Smooth muscle cell (in vitro differentiated cells): ENCODE data around the gene KMT2A. TPM values are rescaled to one million over a fixed set of nuclear protein-coding genes. Genes with fewer than 3 reads are reported as not detected.
"Not testable (repeated sequence)": the region's sequence is repeated elsewhere in the genome, so short reads cannot be mapped to it uniquely, and the experiment has no call there.

Source experiments
- DNase-seq: peaks from one replicate; lab custom pipeline; 2025; ENCODE audit not compliant: unreplicated experiment; lab: John Stamatoyannopoulos, UW
- H2AFZ ChIP-seq: fragments of 200-600 bp; sonication (generic); 2 replicates; pipeline ENCODE4 v1.6.0; 2016; ENCODE audit warnings: antibody characterized with exemption, low read depth, mild to moderate bottlenecking
- H3F3A ChIP-seq: fragments of 200-600 bp; sonication (generic); 2 replicates; pipeline ENCODE4 v1.6.0; 2017; ENCODE audit warnings: antibody characterized with exemption, low read depth
- H3K27ac ChIP-seq: fragments of 200-600 bp; sonication (generic); 2 replicates; pipeline ENCODE4 v1.5.1; 2016; ENCODE audit warnings: low read depth, mild to moderate bottlenecking
- H3K27me3 ChIP-seq: fragments of 200-600 bp; sonication (generic); 2 replicates; pipeline ENCODE4 v1.6.1; 2016; ENCODE audit warnings: low read depth, mild to moderate bottlenecking
- H3K36me3 ChIP-seq: fragments of 200-600 bp; sonication (generic); 2 replicates; pipeline ENCODE4 v1.5.1; 2016; ENCODE audit warnings: low read depth
- H3K4me1 ChIP-seq: fragments of 200-600 bp; sonication (generic); 2 replicates; pipeline ENCODE4 v1.5.1; 2016; ENCODE audit warnings: low read depth
- H3K4me2 ChIP-seq: fragments of 200-600 bp; sonication (generic); 2 replicates; pipeline ENCODE4 v1.6.0; 2016; ENCODE audit warnings: mild to moderate bottlenecking
- H3K4me3 ChIP-seq: fragments of 200-600 bp; sonication (generic); 2 replicates; pipeline ENCODE4 v1.5.1; 2016; ENCODE audit warnings: mild to moderate bottlenecking
- H3K79me2 ChIP-seq: fragments of 200-600 bp; sonication (generic); 2 replicates; pipeline ENCODE4 v1.6.0; 2016; ENCODE audit warnings: low read depth, mild to moderate bottlenecking
- H3K9ac ChIP-seq: fragments of 200-600 bp; sonication (generic); 2 replicates; pipeline ENCODE4 v1.6.0; 2016; ENCODE audit warnings: low read depth
- H3K9me3 ChIP-seq: fragments of 200-600 bp; sonication (generic); replicated peaks from 2 replicates; pipeline ENCODE4 v1.5.1; 2016; ENCODE audit warnings: low read depth
- H4K20me1 ChIP-seq: fragments of 200-600 bp; sonication (generic); 2 replicates; pipeline ENCODE4 v1.6.0; 2016; ENCODE audit warnings: low read depth
- CTCF ChIP-seq: fragments of 200-600 bp; sonication (generic); IDR thresholded peaks from 2 replicates; pipeline ENCODE4 v1.5.1; 2017; ENCODE audit warnings: borderline replicate concordance, mild to moderate bottlenecking, antibody characterized with exemption; ENCODE audit not compliant: insufficient read depth, poor library complexity, severe bottlenecking
- WGBS: methylation state at CpG from one replicate; pipeline ENCODE4 v1.1.7; 2016; ENCODE audit warnings: low lambda C conversion rate; 5-methylcytosine and 5-hydroxymethylcytosine counted together
- polyA plus RNA-seq: library from polyadenylated mRNA; unstranded; fragments of >200 nt; fragmentation: Nextera tagmentation; extraction: Ambion mirVana; gene quantifications from 2 replicates; pipeline ENCODE4 v1.2.1, GENCODE V29; 2016
- total RNA-seq: library from RNA; depleted of rRNA; stranded (reverse); fragments of >200 nt; gene quantifications from 2 replicates; pipeline ENCODE4 v1.2.3, GENCODE V29; 2014

KMT2A gene
- total and polyA plus RNA-seq, 2 experiments from 2014 or later, result 15.5 to 27.8 TPM

- Histone ChIP-seq H3K4me1 (no peaks in the 10 kb centered on the region), H3K4me3 (no peak overlapping the region), H3F3A (peaks cover 17% of the 10 kb centered on the region), H3K4me2 (peak overlapping the region; percentile 9), H3K36me3 (no peaks in the 10 kb centered on the region), H3K79me2 (no peaks in the 10 kb centered on the region), H3K27me3 (no peaks in the 10 kb centered on the region), H3K9me3 (no peaks in the 10 kb centered on the region), H3K9ac (no peak overlapping the region), H4K20me1 (peaks cover 14% of the 10 kb centered on the region), H2AFZ (no peak overlapping the region), H3K27ac (peak overlapping the region; percentile 50)
- 73% methylated on average over 8 of the region's 8 CpGs for WGBS
- DNase-seq, result no peak
- TF ChIP-seq CTCF, result no peak
These were observed 21.1 kb upstream of the KMT2A start for GRCh38 chr11:118415062-118415738.

GRCh38 chr11:118415739-118416068, 20.6 kb upstream of the KMT2A start:
- H3K4me1 ChIP-seq, result no peaks in the 10 kb centered on the region
- no peak overlapping the region for H2AFZ ChIP-seq
- H3K4me2 ChIP-seq, result peak overlapping the region; percentile 9
- peak overlapping the region; percentile 50 for H3K27ac ChIP-seq
- H3F3A ChIP-seq, result peaks cover 17% of the 10 kb centered on the region
- H3K4me3 ChIP-seq, result no peak overlapping the region
- H4K20me1 ChIP-seq, result peaks cover 9% of the 10 kb centered on the region
- no peaks in the 10 kb centered on the region for H3K9me3 ChIP-seq
- no peaks in the 10 kb centered on the region for H3K27me3 ChIP-seq
- no peaks in the 10 kb centered on the region for H3K79me2 ChIP-seq
- no peak for TF ChIP-seq CTCF
- no peak overlapping the region for H3K9ac ChIP-seq
- no peak for DNase-seq
- H3K36me3 ChIP-seq, result no peaks in the 10 kb centered on the region

- not testable (repeated sequence) for DNase-seq, H3K79me2 ChIP-seq, H3K9ac ChIP-seq, H4K20me1 ChIP-seq, H3K36me3 ChIP-seq, H2AFZ ChIP-seq, H3K4me2 ChIP-seq, H3K4me3 ChIP-seq, H3K27ac ChIP-seq, H3K4me1 ChIP-seq, H3K9me3 ChIP-seq, H3K27me3 ChIP-seq
- peaks cover 17% of the 10 kb centered on the region for H3F3A ChIP-seq
These were observed 19.4 kb upstream of the KMT2A start for GRCh38 chr11:118416900-118417299.

GRCh38 chr11:118417801-118418200, 18.5 kb upstream of the KMT2A start:
- no peak overlapping the region for H2AFZ ChIP-seq
- peaks cover 7% of the 10 kb centered on the region for H4K20me1 ChIP-seq
- no peaks in the 10 kb centered on the region for H3K36me3 ChIP-seq
- H3K79me2 ChIP-seq, result no peaks in the 10 kb centered on the region
- H3K9ac ChIP-seq, result no peak overlapping the region
- H3K4me3 ChIP-seq, result no peak overlapping the region
- H3K4me2 ChIP-seq, result no peak overlapping the region
- no peaks in the 10 kb centered on the region for H3K9me3 ChIP-seq
- no peak overlapping the region for H3K27ac ChIP-seq
- WGBS, result 50% methylated on average over 4 of the region's 4 CpGs
- H3K4me1 ChIP-seq, result no peaks in the 10 kb centered on the region
- no peaks in the 10 kb centered on the region for H3K27me3 ChIP-seq
- no peak for TF ChIP-seq CTCF
- H3F3A ChIP-seq, result peaks cover 17% of the 10 kb centered on the region
- no peak for DNase-seq
